ENCODE data around the gene NEDD4L.

GRCh38 chr18:58180738-58181353 is 136.8 kb downstream of the NEDD4L start:
- TF ChIP-seq, protein P1, sequence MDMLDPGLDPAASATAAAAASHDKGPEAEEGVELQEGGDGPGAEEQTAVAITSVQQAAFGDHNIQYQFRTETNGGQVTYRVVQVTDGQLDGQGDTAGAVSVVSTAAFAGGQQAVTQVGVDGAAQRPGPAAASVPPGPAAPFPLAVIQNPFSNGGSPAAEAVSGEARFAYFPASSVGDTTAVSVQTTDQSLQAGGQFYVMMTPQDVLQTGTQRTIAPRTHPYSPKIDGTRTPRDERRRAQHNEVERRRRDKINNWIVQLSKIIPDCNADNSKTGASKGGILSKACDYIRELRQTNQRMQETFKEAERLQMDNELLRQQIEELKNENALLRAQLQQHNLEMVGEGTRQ (IDR thresholded peaks at IDR 0.05; ENCODE audit: borderline replicate concordance, low read depth, low read length) = no peak
- TF ChIP-seq, protein P2, sequence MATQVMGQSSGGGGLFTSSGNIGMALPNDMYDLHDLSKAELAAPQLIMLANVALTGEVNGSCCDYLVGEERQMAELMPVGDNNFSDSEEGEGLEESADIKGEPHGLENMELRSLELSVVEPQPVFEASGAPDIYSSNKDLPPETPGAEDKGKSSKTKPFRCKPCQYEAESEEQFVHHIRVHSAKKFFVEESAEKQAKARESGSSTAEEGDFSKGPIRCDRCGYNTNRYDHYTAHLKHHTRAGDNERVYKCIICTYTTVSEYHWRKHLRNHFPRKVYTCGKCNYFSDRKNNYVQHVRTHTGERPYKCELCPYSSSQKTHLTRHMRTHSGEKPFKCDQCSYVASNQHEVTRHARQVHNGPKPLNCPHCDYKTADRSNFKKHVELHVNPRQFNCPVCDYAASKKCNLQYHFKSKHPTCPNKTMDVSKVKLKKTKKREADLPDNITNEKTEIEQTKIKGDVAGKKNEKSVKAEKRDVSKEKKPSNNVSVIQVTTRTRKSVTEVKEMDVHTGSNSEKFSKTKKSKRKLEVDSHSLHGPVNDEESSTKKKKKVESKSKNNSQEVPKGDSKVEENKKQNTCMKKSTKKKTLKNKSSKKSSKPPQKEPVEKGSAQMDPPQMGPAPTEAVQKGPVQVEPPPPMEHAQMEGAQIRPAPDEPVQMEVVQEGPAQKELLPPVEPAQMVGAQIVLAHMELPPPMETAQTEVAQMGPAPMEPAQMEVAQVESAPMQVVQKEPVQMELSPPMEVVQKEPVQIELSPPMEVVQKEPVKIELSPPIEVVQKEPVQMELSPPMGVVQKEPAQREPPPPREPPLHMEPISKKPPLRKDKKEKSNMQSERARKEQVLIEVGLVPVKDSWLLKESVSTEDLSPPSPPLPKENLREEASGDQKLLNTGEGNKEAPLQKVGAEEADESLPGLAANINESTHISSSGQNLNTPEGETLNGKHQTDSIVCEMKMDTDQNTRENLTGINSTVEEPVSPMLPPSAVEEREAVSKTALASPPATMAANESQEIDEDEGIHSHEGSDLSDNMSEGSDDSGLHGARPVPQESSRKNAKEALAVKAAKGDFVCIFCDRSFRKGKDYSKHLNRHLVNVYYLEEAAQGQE (IDR thresholded peaks at IDR 0.05; ENCODE audit: low read depth, low read length) = no peak
- TF ChIP-seq, protein P3, sequence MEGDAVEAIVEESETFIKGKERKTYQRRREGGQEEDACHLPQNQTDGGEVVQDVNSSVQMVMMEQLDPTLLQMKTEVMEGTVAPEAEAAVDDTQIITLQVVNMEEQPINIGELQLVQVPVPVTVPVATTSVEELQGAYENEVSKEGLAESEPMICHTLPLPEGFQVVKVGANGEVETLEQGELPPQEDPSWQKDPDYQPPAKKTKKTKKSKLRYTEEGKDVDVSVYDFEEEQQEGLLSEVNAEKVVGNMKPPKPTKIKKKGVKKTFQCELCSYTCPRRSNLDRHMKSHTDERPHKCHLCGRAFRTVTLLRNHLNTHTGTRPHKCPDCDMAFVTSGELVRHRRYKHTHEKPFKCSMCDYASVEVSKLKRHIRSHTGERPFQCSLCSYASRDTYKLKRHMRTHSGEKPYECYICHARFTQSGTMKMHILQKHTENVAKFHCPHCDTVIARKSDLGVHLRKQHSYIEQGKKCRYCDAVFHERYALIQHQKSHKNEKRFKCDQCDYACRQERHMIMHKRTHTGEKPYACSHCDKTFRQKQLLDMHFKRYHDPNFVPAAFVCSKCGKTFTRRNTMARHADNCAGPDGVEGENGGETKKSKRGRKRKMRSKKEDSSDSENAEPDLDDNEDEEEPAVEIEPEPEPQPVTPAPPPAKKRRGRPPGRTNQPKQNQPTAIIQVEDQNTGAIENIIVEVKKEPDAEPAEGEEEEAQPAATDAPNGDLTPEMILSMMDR (IDR thresholded peaks at IDR 0.05) = peak; percentile 96
- no peak for TF ChIP-seq EP300 (IDR thresholded peaks at IDR 0.05; ENCODE audit: borderline replicate concordance in 1 of 2, low read depth in 1 of 2, low read length in 1 of 2)
- TF ChIP-seq, protein P4, sequence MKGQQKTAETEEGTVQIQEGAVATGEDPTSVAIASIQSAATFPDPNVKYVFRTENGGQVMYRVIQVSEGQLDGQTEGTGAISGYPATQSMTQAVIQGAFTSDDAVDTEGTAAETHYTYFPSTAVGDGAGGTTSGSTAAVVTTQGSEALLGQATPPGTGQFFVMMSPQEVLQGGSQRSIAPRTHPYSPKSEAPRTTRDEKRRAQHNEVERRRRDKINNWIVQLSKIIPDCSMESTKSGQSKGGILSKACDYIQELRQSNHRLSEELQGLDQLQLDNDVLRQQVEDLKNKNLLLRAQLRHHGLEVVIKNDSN (IDR thresholded peaks at IDR 0.05; ENCODE audit: borderline replicate concordance, low read depth) = no peak
- TF ChIP-seq YY1 (IDR thresholded peaks at IDR 0.05; ENCODE audit: low read depth) = no peak
- no peak for TF ChIP-seq EZH2phosphoT487 (IDR thresholded peaks at IDR 0.05; ENCODE audit: borderline replicate concordance, low read depth)

Data from SK-N-SH (cell line).